ENCODE measurements around the gene ALX3.

The ALX3 gene

DNA sequence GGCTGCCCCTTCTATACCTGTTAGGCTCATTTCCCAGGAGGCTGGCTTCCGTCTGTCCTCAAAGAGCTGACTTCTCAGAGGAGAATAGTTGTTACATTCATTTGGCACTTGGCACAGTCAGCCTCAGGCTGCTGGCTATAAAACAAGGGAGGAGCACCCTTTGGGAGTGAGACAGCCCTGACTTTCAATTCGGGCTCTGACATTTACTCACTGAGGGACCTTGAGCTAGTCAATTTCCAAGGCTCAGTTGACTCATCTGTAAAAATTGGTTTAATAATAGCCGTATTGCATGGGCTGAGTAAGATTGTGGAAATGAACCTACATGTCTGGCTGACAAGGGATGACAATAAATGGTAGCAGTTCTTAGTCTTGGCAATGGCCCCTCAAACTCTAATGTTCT, 13.7 kb downstream of the ALX3 start:
- Histone ChIP-seq H2BK12ac (ENCODE audit: low read length in 2 of 2) (no peak overlapping the region), H2AFZ (ENCODE audit: low read depth, low read length) (no peak overlapping the region), H4K91ac (ENCODE audit: low read length) (no peak overlapping the region), H3K23ac (ENCODE audit: low read length in 2 of 2) (no peak overlapping the region), H3K27ac (ENCODE audit: low read length, poor library complexity, severe bottlenecking) (no peak overlapping the region), H2BK120ac (ENCODE audit: low read depth, low read length) (no peak overlapping the region), H4K8ac (ENCODE audit: low read length) (no peak overlapping the region), H3K4me1 (ENCODE audit: control insufficient read depth, insufficient read depth, low read depth, low read length) (peaks cover 8% of the 10 kb centered on the region), H3K79me1 (replicated peaks; ENCODE audit: low read length, poor library complexity, severe bottlenecking) (peaks cover 10% of the 10 kb centered on the region), H3K27me3 (ENCODE audit: control insufficient read depth in 1 of 2, insufficient read depth in 1 of 2, low read length in 2 of 2) (no peaks in the 10 kb centered on the region), H3K9me3 (ENCODE audit: control insufficient read depth, low read length) (no peaks in the 10 kb centered on the region), H3K9ac (ENCODE audit: low read length) (peak overlapping the region; percentile 62), H2BK15ac (ENCODE audit: low read depth, poor library complexity, severe bottlenecking) (no peak overlapping the region), H2BK5ac (ENCODE audit: low read depth, low read length, poor library complexity, severe bottlenecking) (no peak overlapping the region), H3K4me3 (ENCODE audit: insufficient read depth in 1 of 2, low read depth in 1 of 2, low read length in 2 of 2) (peak overlapping the region in 1 of 2 experiments; percentile 34), H3K4ac (ENCODE audit: low read depth in 1 of 2, low read length in 2 of 2) (no peak overlapping the region), H3K4me2 (ENCODE audit: low read length, poor library complexity, severe bottlenecking) (no peak overlapping the region), H3K18ac (ENCODE audit: low read depth in 1 of 2, low read length in 2 of 2) (no peak overlapping the region), H3K14ac (ENCODE audit: low read length in 2 of 2) (no peak overlapping the region), H2AK5ac (ENCODE audit: low read length, severe bottlenecking) (no peak overlapping the region), H3K36me3 (ENCODE audit: control insufficient read depth in 1 of 2, insufficient read depth in 2 of 2, low read depth in 1 of 2, low read length in 2 of 2) (peaks cover 69 to 74% of the 10 kb centered on the region in 2 experiments)
- WGBS = 94% methylated on average over 3 of the region's 3 CpGs
- DNase-seq = no peak

GRCh38 chr1:110056285-110056683, 14.2 kb downstream of the ALX3 start:
- no peak for DNase-seq
- no peak overlapping the region for H2AK5ac ChIP-seq (ENCODE audit: low read length, severe bottlenecking)
- H3K27me3 ChIP-seq (ENCODE audit: control insufficient read depth in 1 of 2, insufficient read depth in 1 of 2, low read length in 2 of 2) = no peaks in the 10 kb centered on the region
- no peak overlapping the region for H3K4me2 ChIP-seq (ENCODE audit: low read length, poor library complexity, severe bottlenecking)
- H3K23ac ChIP-seq (ENCODE audit: low read length in 2 of 2) = no peak overlapping the region
- H3K4me3 ChIP-seq (ENCODE audit: insufficient read depth in 1 of 2, low read depth in 1 of 2, low read length in 2 of 2) = peak overlapping the region in 1 of 2 experiments; percentile 34
- peaks cover 10% of the 10 kb centered on the region for H3K79me1 ChIP-seq (replicated peaks; ENCODE audit: low read length, poor library complexity, severe bottlenecking)
- no peak overlapping the region for H3K14ac ChIP-seq (ENCODE audit: low read length in 2 of 2)
- H3K36me3 ChIP-seq (ENCODE audit: control insufficient read depth in 1 of 2, insufficient read depth in 2 of 2, low read depth in 1 of 2, low read length in 2 of 2) = peaks cover 73 to 74% of the 10 kb centered on the region in 2 experiments
- no peak overlapping the region for H3K18ac ChIP-seq (ENCODE audit: low read depth in 1 of 2, low read length in 2 of 2)
- no peaks in the 10 kb centered on the region for H3K9me3 ChIP-seq (ENCODE audit: control insufficient read depth, low read length)
- no peak overlapping the region for H2BK12ac ChIP-seq (ENCODE audit: low read length in 2 of 2)
- no peak overlapping the region for H3K4ac ChIP-seq (ENCODE audit: low read depth in 1 of 2, low read length in 2 of 2)
- H4K8ac ChIP-seq (ENCODE audit: low read length) = no peak overlapping the region
- peak overlapping the region; percentile 62 for H3K9ac ChIP-seq (ENCODE audit: low read length)
- no peak overlapping the region for H2BK5ac ChIP-seq (ENCODE audit: low read depth, low read length, poor library complexity, severe bottlenecking)
- H3K4me1 ChIP-seq (ENCODE audit: control insufficient read depth, insufficient read depth, low read depth, low read length) = peaks cover 8% of the 10 kb centered on the region
- no peak overlapping the region for H4K91ac ChIP-seq (ENCODE audit: low read length)
- H2BK15ac ChIP-seq (ENCODE audit: low read depth, poor library complexity, severe bottlenecking) = no peak overlapping the region
- no peak overlapping the region for H2AFZ ChIP-seq (ENCODE audit: low read depth, low read length)
- no peak overlapping the region for H3K27ac ChIP-seq (ENCODE audit: low read length, poor library complexity, severe bottlenecking)
- WGBS = 91% methylated on average over 4 of the region's 4 CpGs
- H2BK120ac ChIP-seq (ENCODE audit: low read depth, low read length) = no peak overlapping the region

DNA sequence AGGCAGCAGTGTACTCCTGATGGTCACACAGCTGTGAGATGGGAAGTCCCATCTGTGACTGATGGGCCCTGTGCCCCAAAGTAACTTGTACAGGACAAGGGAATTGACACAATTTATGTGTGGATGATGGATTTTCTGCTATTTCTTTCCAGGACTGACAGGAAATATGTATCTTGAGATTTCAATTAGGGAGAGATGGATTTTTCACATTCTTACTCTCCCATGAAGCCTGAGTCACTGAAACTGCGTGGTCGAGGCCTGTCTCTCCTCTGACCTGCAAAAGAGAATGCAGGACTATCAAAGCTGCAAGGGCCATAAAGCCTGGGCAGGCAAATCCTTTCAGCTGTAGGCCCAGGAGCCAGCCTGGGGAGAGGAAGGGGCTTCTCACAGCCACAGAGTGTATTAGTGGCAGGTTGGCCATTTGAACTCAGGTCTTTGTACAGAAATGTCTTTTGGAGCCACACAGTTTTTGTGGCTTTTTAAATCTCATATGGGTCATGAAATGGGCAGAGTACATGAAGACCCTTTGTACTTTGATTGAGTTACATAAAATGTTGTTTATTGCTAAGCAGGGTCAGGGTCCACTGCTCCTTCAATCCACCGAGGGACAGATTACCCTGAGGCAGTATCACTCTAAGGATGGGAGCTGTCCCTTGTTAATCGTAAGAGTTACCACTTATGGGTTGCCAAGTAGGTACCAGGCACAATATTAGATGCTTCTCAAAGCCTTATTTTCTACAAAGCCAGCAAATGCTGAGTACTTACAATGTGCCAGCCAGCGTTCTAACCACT, 14.8 kb downstream of the ALX3 start:
- no peak for DNase-seq
- no peak overlapping the region for H3K27ac ChIP-seq (ENCODE audit: low read length, poor library complexity, severe bottlenecking)
- no peak overlapping the region for H3K14ac ChIP-seq (ENCODE audit: low read length in 2 of 2)
- no peaks in the 10 kb centered on the region for H3K9me3 ChIP-seq (ENCODE audit: control insufficient read depth, low read length)
- H2BK120ac ChIP-seq (ENCODE audit: low read depth, low read length) = no peak overlapping the region
- H3K4ac ChIP-seq (ENCODE audit: low read depth in 1 of 2, low read length in 2 of 2) = no peak overlapping the region
- H3K27me3 ChIP-seq (ENCODE audit: control insufficient read depth in 1 of 2, insufficient read depth in 1 of 2, low read length in 2 of 2) = no peaks in the 10 kb centered on the region
- no peak overlapping the region for H4K91ac ChIP-seq (ENCODE audit: low read length)
- no peak overlapping the region for H2AFZ ChIP-seq (ENCODE audit: low read depth, low read length)
- H4K8ac ChIP-seq (ENCODE audit: low read length) = no peak overlapping the region
- no peak overlapping the region for H2AK5ac ChIP-seq (ENCODE audit: low read length, severe bottlenecking)
- peaks cover 8% of the 10 kb centered on the region for H3K4me1 ChIP-seq (ENCODE audit: control insufficient read depth, insufficient read depth, low read depth, low read length)
- H3K36me3 ChIP-seq (ENCODE audit: control insufficient read depth in 1 of 2, insufficient read depth in 2 of 2, low read depth in 1 of 2, low read length in 2 of 2) = peaks cover 71 to 77% of the 10 kb centered on the region in 2 experiments
- H3K23ac ChIP-seq (ENCODE audit: low read length in 2 of 2) = no peak overlapping the region
- H2BK12ac ChIP-seq (ENCODE audit: low read length in 2 of 2) = no peak overlapping the region
- H3K9ac ChIP-seq (ENCODE audit: low read length) = peak overlapping the region; percentile 62
- WGBS = 91% methylated on average over 5 of the region's 5 CpGs
- no peak overlapping the region for H2BK15ac ChIP-seq (ENCODE audit: low read depth, poor library complexity, severe bottlenecking)
- H3K18ac ChIP-seq (ENCODE audit: low read depth in 1 of 2, low read length in 2 of 2) = no peak overlapping the region
- peaks cover 10% of the 10 kb centered on the region for H3K79me1 ChIP-seq (replicated peaks; ENCODE audit: low read length, poor library complexity, severe bottlenecking)
- H2BK5ac ChIP-seq (ENCODE audit: low read depth, low read length, poor library complexity, severe bottlenecking) = no peak overlapping the region
- peak overlapping the region in 1 of 2 experiments; percentile 5 for H3K4me3 ChIP-seq (ENCODE audit: insufficient read depth in 1 of 2, low read depth in 1 of 2, low read length in 2 of 2)
- H3K4me2 ChIP-seq (ENCODE audit: low read length, poor library complexity, severe bottlenecking) = no peak overlapping the region

- Histone ChIP-seq H3K23ac (ENCODE audit: low read length in 2 of 2) (no peak overlapping the region), H2BK12ac (ENCODE audit: low read length in 2 of 2) (no peak overlapping the region), H4K8ac (ENCODE audit: low read length) (no peak overlapping the region), H2BK120ac (ENCODE audit: low read depth, low read length) (no peak overlapping the region), H2AFZ (ENCODE audit: low read depth, low read length) (no peak overlapping the region), H3K27ac (ENCODE audit: low read length, poor library complexity, severe bottlenecking) (no peak overlapping the region), H3K14ac (ENCODE audit: low read length in 2 of 2) (no peak overlapping the region), H3K36me3 (ENCODE audit: control insufficient read depth in 1 of 2, insufficient read depth in 2 of 2, low read depth in 1 of 2, low read length in 2 of 2) (peaks cover 74 to 81% of the 10 kb centered on the region in 2 experiments), H3K4me2 (ENCODE audit: low read length, poor library complexity, severe bottlenecking) (no peak overlapping the region), H2BK15ac (ENCODE audit: low read depth, poor library complexity, severe bottlenecking) (no peak overlapping the region), H3K79me1 (replicated peaks; ENCODE audit: low read length, poor library complexity, severe bottlenecking) (peaks cover 13% of the 10 kb centered on the region), H3K9me3 (ENCODE audit: control insufficient read depth, low read length) (no peaks in the 10 kb centered on the region), H2AK5ac (ENCODE audit: low read length, severe bottlenecking) (no peak overlapping the region), H2BK5ac (ENCODE audit: low read depth, low read length, poor library complexity, severe bottlenecking) (no peak overlapping the region), H3K4me3 (ENCODE audit: insufficient read depth in 1 of 2, low read depth in 1 of 2, low read length in 2 of 2) (no peak overlapping the region), H3K18ac (ENCODE audit: low read depth in 1 of 2, low read length in 2 of 2) (no peak overlapping the region), H3K4me1 (ENCODE audit: control insufficient read depth, insufficient read depth, low read depth, low read length) (peaks cover 8% of the 10 kb centered on the region), H3K27me3 (ENCODE audit: control insufficient read depth in 1 of 2, insufficient read depth in 1 of 2, low read length in 2 of 2) (no peaks in the 10 kb centered on the region), H4K91ac (ENCODE audit: low read length) (no peak overlapping the region), H3K4ac (ENCODE audit: low read depth in 1 of 2, low read length in 2 of 2) (no peak overlapping the region), H3K9ac (ENCODE audit: low read length) (peak overlapping the region; percentile 9)
- 85% methylated on average over 15 of the region's 16 CpGs for WGBS
- peak; percentile 49 for DNase-seq
Observed at GRCh38 chr1:110053552-110054428, 16.7 kb downstream of the ALX3 start.
